ENCODE results near the gene CALCB. TPM values are rescaled to one million over a fixed set of nuclear protein-coding genes. Genes with fewer than 3 reads are reported as not detected.
"Not testable (repeated sequence)": the region's sequence is repeated elsewhere in the genome, so short reads cannot be mapped to it uniquely, and the experiment has no call there.

The CALCB gene
- total RNA-seq, 1 donor from 2014 or later: 0.29 TPM

DNA sequence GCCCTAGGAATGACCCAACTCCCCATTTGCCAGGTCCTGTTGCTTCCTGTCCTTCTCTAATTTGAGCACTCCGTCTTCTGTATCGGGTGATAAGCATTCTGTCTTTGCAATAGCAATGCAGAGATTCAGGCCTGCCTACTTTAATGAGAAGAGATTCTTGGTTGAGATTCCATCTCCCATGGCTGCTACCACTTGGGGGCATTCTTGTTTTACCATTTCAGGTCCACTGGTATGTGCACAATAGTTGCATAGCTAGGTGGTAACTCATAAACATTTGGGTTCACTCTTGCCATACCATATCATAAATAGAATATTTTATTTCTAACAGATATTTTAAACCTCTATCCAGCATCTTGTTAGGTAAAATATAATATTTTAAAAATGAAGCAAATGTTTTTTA lies 34.4 kb upstream of the CALCB start:
- TF ChIP-seq, protein P1, sequence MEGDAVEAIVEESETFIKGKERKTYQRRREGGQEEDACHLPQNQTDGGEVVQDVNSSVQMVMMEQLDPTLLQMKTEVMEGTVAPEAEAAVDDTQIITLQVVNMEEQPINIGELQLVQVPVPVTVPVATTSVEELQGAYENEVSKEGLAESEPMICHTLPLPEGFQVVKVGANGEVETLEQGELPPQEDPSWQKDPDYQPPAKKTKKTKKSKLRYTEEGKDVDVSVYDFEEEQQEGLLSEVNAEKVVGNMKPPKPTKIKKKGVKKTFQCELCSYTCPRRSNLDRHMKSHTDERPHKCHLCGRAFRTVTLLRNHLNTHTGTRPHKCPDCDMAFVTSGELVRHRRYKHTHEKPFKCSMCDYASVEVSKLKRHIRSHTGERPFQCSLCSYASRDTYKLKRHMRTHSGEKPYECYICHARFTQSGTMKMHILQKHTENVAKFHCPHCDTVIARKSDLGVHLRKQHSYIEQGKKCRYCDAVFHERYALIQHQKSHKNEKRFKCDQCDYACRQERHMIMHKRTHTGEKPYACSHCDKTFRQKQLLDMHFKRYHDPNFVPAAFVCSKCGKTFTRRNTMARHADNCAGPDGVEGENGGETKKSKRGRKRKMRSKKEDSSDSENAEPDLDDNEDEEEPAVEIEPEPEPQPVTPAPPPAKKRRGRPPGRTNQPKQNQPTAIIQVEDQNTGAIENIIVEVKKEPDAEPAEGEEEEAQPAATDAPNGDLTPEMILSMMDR (conservative IDR thresholded peaks at IDR 0.05; ENCODE audit: low read depth, low read length): peak; percentile 71
- H3K4me3 ChIP-seq (ENCODE audit: low read depth, low read length): no peak overlapping the region
- peak; percentile 7 for DNase-seq (ENCODE audit: low read depth)

DNA sequence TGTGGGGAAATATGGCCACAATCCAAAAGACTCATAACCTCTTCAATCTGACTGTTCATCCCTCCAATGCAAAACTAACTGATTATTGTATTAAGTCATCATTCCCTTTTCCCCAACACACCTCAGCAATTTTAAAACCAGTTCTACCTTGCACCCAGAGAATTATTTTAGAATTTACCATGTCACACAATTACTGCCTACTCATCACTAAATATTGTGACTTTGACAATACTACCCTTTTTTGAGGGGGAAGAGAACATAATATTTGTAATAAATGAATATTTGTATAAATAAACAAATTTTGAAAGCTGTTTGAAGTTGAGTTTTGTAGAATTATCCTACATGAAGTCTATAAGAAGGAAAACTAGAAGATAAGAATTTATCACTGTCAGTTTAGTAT lies 28.2 kb upstream of the CALCB start:
- DNase-seq (ENCODE audit: low read depth): no peak
- no peak overlapping the region for H3K4me3 ChIP-seq (ENCODE audit: low read depth, low read length)
- TF ChIP-seq, protein P1 (conservative IDR thresholded peaks at IDR 0.05; ENCODE audit: low read depth, low read length): no peak

DNA sequence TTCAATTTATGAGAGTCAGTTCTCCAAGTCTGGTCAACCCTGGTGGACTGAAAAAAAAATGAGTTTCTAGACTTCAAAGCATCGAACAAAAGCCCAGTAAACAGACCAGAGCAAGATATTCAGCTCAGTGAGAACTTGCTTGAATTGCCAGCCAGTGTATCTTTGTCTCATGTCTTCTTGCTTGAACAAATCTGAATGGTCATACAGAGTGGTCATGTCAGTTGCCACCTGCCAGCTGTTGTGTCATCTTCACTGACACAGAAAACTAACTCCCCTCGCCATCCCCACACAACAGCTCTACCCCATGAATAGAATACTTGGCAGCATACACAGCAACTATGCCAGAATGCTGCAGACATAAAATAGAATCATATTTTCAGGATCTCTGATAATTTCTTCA lies 27.5 kb upstream of the CALCB start:
- TF ChIP-seq, protein P1 (conservative IDR thresholded peaks at IDR 0.05; ENCODE audit: low read depth, low read length): no peak
- H3K4me3 ChIP-seq (ENCODE audit: low read depth, low read length): no peak overlapping the region
- no peak for DNase-seq (ENCODE audit: low read depth)

DNA sequence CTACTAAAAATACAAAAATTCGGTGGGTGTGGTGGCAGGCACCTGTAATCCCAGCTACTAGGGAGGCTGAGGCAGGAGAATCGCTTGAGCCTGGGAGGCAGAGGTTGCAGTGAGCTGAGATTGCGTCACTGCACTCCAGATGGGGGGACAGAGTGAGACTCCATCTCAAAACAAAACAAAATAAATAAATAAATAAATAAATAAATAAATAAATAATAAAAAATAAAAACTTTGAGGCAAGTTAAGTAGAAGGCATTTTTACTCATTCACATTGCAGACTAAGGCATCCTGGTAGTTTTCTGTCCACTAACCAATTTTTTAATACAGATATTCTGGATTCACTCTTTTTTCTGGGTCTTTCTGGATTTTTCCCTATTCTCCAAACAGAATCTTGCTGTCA lies 26.7 kb upstream of the CALCB start:
- not testable (repeated sequence) for DNase-seq (ENCODE audit: low read depth); H3K4me3 ChIP-seq (ENCODE audit: low read depth, low read length)

DNA sequence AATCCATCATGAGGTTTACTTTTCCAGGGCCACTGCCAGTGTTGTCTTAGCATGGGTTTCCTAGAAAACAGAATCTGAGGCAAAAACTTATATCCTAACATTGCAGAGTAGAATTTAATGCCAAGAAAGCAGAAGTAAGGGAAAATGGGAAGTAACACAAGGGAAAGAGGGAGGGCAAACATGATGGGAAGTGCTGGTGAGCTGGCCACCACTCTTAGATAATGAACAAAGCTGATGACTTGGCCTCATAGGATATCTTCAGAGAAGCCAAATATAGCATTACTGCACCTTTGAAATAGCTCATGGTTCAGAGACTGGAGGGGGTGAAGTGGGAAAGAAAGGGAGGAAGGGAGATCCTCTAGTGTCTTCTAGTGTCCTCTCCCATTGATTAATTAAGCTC lies 24.8 kb upstream of the CALCB start:
- DNase-seq (ENCODE audit: low read depth): no peak
- H3K4me3 ChIP-seq (ENCODE audit: low read depth, low read length): no peak overlapping the region
- TF ChIP-seq, protein P1 (conservative IDR thresholded peaks at IDR 0.05; ENCODE audit: low read depth, low read length): no peak

DNA sequence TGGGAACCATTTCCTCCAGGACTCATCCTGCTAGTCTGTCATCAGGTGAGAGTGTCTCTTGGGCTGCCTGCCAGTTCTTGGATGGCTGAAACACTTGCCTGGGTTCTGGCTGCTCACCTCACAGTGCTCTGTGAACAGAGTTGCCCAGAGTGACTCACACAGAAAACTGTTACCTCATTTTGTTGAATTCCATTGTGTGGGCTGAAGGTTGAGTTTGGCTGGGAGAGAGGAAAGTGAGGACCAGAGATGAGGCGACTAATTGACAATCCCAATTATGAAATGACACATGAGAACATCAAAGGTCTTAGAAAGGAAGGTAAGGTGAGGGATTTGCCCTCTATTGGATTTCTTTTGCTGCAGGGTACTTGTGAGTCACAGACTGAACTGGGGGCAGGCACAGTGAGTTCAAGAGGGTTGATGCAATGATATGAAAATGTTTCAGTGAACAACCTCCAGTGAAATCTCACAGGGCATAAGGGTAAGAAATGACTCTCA lies 20.2 kb upstream of the CALCB start:
- TF ChIP-seq, protein P1 (conservative IDR thresholded peaks at IDR 0.05; ENCODE audit: low read depth, low read length): no peak
- peak; percentile 70 for DNase-seq (ENCODE audit: low read depth)
- no peak overlapping the region for H3K4me3 ChIP-seq (ENCODE audit: low read depth, low read length)

DNA sequence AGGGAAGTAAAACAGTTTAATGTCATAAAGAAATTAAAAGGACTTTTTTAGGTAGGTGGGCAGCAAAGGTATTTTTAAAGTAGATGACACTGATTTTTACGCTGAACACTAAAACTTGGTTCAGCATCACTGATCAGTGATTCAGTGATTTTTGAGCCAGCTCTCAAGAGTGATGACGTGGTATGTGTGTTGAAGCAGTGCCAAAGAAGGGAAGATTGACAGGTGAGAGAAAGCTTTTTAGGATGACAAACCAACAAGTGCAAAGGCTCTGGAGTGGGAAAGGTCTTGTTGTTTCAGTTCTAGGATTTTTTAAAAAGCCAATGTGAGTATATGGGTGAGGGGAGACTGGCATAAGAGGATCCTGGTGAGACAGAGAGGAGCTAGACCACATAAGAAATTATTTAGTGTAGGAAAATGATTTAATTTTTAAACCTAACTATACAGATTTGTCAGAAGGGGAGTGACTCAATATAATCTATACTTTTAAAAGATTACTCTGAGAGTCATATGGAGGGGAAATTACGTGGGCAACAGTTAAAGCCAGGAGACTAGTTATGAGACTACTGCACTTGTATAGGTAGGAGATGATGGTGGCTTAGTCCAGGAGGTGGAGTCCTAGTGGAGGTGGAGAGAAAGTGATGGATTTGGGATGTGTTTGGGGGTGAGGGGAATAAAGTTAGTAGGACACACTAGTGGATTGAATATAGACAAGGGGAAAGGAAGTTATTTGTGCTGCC lies 17.6 kb upstream of the CALCB start:
- H3K4me3 ChIP-seq (ENCODE audit: low read depth, low read length): no peak overlapping the region
- TF ChIP-seq, protein P1 (conservative IDR thresholded peaks at IDR 0.05; ENCODE audit: low read depth, low read length): no peak
- peak; percentile 59 for DNase-seq (ENCODE audit: low read depth)
